HG03520 (cell line): ENCODE results near the gene PLCG1.
"Not testable (repeated sequence)": the region's sequence is repeated elsewhere in the genome, so short reads cannot be mapped to it uniquely, and the experiment has no call there.

Source experiments
- ATAC-seq: cut with Tn5 transposase; IDR thresholded peaks from one replicate; pipeline ENCODE4 v1.9.1; 2021; ENCODE audit warnings: mild to moderate bottlenecking, moderate library complexity; ENCODE audit not compliant: unreplicated experiment

Gene PLCG1

DNA sequence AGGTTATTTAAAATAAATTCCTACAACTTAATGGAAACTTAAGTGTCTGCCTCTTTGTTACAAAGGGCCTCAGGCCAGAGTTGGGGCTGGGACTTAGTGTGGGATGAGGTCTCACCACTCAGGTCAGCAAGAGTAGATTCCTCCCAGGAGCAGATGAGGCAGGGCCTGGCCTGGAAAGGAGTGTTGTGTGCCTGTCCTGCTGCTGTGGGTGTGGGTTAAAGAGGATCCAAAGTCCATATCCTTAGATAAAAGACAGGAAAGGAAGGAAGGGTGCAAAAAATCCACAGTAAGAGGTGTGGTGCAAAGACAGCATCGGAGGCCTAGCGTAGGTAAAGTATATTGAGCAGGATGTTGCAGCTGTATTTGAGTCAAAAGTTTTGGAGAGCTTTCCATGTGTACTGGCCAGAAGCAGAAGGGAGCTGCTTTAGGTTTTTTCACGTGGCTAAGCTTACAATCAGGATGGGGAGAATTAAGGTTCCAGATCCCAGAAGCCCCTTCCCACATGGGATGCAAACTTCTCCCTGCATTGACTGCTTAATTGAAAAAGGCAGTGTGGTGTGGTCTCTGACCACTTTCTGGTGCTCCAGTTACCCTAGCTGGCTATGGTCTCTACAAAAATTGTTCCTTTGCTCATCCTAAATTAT lies 12.8 kb upstream of the PLCG1 start:
- no peak for ATAC-seq

DNA sequence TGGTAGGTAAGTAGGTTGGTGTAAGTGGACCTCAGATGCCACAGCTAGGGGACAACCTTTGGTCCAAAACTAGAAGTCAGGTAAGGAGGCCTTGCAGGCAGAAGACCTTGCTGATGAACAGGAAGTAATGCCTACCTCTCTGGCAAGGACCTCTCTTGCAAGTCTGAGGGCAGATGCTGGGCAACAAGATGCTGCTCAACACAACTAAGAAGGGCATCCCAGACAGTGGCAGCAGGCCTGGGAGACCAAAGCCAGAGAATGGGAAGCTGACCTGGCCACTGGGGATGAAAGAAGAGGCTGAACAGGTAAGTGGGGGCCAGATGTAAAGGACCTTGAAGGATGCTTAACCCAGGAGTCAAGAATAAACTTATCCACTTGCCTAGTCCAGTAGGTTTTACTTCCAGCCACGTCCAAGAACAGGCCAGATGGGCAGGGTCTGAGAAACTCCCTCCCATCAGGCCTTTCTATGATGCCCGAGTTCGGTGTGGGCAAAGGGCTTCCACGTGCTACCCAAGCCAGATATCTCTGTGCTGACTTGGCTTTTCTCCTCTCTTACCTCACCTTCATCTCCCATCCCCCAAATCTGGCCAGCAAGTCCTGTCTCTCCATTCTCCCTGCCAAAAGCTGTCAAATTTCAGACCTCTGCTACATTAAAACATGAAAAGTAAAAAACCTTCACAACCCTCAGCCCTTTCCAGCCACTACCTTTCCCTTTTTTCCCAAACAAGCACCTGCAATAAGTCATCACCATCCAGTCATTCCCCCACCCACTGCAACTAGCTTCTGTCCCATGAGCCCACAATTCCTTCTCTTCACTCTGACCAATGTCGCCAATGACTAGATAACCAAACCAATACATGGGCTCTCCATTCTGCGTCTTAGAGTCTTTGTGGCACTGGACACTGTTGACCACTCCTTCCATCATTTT lies 11.5 kb upstream of the PLCG1 start:
- no peak for ATAC-seq

DNA sequence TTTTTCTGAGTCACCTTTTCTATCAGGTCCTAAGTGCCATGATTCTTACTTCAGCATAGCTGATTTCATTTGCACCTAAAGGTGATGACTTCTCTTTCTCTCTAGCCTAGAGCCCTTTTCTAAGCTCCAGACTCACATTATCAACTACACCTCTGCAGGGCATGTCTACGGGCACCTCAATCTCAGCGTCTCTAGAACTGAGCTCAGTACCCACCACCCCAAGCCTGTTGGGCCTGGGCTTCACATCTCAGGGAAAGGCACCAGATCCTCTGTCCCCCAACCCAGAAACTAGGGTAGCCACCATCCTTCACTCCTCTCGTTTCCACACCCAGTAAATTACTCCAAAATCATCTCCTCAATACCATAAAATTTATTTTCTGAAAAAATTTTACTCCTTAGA lies 10.6 kb upstream of the PLCG1 start:
- no peak for ATAC-seq

DNA sequence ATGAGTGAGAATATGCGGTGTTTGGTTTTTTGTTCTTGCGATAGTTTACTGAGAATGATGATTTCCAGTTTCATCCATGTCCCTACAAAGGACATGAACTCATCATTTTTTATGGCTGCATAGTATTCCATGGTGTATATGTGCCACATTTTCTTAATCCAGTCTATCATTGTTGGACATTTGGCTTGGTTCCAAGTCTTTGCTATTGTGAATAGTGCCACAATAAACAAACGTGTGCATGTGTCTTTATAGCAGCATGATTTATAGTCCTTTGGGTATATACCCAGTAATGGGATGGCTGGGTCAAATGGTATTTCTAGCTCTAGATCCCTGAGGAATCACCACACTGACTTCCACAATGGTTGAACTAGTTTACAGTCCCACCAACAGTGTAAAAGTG lies 9.0 kb upstream of the PLCG1 start:
- not testable (repeated sequence) for ATAC-seq

DNA sequence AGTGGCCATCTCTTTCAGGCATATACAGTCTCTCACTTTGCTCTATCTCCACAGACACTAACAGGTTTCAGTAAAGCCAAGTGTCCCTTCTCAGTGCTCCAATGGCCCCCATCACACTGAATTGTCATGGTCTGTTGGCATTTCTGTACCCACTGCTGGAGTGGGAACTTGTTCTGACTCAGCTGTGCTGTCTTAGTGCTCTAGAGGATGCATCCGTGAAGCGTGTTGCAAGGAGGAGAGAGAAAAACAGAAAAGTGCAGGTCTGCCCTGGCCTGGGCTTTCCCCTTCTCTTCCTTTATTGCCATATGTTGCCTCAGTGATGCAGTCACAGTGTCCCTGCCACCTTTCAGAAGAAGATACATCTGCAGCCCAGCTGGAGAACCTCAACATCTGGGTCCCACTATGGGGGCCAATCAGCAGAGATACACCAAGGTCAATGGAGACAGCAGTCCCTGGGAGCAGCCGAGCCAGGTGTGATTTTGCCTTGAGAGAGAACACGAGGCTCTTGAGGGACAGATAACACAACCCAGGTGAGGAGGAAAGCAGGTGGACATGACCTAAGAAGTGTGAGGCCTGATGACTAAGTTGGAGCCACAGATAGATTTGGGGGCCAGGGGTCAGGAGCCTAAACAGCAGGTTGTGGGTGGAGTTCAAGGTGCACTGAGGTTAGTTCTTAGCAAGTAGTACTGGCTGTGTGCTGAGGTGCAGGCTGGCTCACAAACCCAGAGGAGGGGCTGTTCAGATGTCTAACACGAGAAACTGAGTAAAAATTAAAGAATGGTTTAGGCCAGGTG lies 5.6 kb upstream of the PLCG1 start:
- ATAC-seq = no peak

DNA sequence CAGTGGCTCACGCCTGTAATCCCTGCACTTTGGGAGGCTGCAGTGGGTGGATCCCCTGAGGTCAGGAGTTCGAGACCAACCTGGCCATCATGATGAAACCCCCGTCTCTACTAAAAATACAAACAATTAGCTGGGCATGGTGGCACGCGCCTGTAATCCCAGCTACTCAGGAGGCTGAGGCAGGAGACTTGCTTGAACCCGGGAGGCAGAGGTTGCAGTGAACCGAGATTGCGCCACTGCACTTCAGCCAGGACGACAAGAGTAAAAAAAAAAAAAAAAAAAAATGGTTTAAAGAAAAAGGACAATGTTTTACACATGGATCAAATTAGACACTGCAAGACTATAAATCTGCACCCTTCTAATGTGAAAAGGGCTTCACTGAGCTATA lies 5.0 kb upstream of the PLCG1 start:
- not testable (repeated sequence) for ATAC-seq

DNA sequence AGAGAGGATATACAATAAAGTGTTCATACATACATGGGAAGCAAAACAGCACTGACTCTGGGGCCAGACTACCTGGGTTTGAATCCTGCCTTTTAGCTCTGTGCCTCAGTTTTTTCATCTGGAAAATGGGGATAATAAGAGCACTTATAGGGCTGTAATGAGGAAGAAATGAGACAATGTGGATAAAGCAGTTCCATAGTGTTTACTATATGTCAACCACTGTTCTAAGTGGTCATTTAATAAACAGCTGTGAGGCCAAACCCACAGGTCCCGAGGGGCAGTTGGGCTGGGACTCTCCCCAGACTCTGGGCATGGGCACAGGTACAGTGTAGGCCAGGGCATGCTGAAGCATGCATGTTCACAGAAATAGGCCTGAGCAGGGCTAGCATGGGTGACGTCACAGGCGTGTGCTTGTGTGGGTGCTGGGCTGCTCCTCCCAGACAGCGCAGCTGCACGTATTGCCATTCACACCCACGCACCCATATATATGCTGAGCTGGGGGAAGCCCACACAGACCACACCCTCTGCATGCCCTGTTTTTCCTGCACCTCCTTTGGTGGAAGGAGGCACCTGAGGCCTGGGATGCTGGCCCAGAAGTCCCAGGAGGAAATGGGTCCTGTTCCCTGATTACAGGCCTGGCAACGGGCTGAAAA lies 3.5 kb upstream of the PLCG1 start:
- ATAC-seq = peak; percentile 39

DNA sequence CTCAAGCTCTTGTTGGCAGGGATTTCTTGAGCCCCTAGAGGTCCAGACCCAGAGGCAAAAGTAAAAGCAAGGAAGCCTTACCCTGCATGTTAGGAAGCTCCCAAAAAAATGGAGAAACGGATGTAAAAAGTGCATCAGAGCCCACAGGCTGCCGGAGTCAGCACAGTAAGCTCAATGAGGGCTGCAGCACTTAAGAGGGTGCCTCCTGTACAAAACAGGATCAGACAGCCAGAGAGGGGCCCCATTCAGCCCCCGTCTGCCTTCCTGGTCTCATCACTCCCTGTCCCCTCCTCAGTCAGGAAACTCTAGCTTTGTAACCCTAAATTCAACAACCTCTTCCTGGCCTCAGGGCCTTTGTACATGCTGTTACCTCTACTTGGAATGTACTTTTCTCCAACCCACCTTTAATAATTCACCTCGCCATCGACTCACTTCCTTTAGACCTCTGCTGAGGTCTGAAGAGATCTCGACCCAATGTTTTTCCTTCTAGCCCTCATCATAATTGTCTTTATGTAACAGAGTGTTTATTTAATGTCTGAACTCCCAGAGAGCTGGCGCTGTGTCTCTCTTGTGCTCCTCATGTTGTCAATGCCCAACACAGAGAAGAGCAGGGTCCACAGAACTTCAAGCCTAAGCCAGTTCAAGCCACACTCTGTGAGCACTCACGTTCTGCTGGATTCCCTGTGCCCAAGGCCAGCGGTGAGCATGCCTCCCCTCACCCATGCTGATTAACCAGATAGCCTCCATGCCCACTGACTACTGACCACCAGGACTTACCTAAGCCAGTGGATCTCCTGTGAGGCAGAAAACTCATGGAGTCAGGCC lies 2.8 kb upstream of the PLCG1 start:
- ATAC-seq = no peak

DNA sequence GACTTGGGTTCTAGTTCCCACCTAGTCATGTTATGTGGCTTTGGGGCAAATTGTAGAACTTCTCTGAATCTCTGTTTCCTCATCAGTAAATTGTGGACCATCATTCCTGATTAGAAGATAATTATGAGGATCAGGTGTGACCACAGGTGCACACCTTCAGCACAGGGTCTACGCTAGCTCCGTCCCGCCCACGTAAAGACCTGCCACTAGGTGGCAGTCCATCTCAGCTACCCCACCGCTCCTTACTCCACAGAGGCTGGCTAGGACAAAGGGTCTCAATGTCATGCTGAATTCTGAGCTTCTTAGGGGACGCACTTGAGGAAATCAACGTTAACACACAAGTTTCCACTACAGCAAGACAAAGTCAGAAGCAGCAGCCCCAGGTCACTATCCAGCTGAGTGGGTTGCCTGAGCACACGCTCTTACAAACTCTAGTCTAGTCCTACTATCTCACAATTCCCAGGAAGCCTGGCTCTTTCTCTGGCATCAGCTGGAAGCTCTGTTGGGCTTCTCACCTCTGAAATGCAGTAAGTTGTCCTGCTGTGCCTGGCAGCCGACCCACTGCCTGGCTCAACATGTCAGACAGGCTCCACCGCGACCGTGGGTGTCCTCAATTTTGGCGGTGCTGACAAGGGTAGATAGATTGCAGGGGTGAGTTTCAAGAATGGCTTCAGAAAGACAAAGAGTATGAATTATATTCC lies 2.0 kb upstream of the PLCG1 start:
- ATAC-seq = no peak

DNA sequence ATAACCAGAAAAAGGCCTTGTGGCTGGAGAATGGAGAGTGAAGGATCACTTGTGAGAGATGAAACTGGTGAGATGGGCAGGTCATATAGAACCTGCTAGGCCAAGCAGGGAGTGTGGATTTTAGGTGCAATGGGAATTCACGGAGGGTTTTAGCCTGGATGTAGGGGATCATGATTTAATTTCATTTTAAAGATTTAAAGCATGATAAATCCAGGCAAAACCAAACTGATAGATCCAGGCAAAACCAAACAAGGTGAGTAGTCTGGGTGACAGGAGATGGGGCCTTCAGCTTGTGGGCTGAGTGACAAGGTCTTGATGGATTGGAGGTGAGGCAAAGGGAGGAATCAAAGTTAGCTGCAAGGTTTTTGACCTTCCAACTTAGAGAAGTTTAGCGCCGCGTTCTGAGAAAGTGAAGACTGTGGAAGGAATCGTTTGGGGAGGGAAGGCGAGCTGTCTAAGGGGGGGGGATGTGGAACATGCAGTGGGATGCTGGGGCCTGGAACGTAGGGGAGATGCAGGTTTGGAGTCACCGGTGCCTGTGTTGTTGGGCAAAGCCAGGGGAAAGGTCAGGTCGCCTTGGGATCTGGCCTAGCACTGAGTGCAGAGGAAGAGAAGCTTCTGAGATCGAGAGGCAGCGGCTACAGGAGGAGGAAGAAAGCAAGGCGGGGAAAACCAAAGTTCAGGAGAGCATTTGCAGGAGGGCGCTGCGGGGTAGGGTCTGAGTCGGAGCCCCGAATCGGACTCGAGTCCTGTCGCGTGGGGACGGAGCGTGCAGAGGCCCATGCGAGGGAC lies 1.3 kb upstream of the PLCG1 start:
- no peak for ATAC-seq

DNA sequence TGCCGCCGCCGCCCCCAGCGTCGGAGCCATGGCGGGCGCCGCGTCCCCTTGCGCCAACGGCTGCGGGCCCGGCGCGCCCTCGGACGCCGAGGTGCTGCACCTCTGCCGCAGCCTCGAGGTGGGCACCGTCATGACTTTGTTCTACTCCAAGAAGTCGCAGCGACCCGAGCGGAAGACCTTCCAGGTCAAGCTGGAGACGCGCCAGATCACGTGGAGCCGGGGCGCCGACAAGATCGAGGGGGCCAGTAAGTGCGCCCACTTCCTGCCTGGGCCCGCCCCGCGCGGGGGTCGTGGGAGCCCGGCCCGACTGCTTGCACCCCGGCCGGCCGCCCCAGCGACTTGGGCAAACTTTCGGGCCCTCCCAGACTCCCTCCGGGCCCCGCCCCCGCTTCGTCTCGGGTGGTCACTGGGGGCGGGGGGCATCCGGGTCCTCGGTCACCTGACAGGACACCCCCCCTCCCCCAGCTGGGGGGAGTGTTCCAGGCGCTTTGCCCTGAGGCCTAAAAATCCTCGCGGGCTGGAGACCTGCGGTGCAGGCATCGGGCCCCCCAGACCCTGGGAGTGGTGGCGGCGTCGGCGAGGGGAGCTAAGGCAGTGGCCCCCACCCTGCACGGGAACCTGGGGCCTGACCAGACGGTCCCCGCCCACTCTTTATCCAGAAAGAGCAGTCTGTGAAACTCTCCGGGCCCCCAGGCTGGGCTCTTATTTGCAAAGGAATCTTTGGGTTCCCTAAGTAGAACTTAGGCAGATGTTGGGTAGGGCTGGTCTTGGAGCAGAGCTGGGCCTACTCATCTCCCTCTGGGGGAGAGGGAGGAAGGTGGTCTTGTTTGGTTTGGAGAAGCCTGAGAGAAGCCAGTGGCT lies 501 bp downstream of the PLCG1 start:
- peak; percentile 5 for ATAC-seq

DNA sequence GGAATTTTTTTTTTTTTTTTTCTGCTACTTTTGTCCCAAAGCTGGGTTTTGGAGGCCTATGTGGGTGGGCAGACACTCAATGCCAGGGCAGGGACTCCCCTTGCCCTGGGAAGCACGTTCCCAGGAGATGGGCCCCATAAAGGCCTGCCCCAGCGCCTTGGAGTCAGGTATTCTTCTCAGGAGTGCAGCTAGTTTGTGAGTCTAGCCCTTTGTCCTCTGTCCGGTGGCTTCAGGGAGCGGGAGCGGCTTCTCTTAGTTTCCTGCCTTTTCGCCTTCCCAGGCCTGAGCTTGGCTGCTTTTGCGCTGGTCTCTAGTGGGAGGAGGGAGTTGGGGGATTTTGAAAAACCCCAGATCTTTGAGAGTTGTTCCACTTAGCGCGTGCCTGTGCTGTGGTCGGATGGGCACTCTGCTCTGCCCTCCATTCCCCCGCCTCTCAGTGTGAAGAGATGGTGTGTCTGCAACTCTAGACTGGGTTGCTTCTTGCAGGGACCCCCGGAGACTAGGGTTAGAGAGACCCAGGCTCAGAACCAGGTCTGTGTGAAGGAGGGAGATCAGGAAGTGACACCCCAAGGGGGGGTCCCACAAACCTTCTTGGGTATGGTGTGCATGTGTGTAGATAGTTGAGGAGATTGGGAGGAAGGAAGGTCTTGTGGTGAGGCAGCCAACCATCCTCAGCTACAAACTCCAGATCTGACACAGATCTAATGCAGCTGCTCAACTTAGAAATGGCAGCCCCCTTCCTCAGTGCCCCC lies 1.3 kb downstream of the PLCG1 start:
- no peak for ATAC-seq

DNA sequence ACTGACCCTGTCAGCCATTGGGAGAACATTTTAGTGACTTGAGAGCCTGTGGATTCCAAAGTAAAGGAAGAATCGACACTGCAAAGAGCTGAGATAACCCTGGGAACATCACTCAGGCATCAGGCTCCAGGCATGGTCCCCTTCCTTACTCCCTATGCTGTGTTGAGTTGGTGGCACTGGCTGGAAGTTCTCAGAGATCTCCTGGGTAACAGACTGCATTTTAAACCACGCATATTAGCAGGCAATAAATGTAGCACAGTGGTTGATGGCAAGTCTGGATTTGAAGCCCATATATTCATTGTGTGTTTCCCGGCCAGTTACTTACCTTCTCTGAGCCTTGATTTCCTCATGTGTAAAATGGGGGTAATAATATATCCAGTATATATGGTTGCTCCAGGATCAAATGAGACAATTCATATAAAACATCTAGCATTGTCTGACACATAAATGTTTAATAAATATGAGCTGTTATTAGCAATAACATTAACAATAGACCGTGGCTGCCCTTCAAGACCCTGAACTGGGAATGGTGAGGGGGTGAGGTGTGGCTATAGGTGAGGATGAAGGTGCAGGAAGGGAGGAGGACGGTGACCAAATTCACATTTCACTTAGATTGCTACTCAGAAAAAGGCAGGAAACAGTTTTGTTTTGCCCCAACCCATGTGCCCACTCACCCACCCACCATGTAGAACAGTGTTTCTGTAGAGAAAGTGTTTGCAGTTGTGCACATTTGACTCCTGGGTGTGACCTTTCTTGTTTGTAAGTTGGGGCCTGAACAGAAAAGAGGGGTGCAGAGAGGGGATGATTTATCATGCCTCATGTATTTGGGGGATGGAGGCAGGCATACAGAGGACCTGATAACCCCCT lies 2.1 kb downstream of the PLCG1 start:
- ATAC-seq = no peak

DNA sequence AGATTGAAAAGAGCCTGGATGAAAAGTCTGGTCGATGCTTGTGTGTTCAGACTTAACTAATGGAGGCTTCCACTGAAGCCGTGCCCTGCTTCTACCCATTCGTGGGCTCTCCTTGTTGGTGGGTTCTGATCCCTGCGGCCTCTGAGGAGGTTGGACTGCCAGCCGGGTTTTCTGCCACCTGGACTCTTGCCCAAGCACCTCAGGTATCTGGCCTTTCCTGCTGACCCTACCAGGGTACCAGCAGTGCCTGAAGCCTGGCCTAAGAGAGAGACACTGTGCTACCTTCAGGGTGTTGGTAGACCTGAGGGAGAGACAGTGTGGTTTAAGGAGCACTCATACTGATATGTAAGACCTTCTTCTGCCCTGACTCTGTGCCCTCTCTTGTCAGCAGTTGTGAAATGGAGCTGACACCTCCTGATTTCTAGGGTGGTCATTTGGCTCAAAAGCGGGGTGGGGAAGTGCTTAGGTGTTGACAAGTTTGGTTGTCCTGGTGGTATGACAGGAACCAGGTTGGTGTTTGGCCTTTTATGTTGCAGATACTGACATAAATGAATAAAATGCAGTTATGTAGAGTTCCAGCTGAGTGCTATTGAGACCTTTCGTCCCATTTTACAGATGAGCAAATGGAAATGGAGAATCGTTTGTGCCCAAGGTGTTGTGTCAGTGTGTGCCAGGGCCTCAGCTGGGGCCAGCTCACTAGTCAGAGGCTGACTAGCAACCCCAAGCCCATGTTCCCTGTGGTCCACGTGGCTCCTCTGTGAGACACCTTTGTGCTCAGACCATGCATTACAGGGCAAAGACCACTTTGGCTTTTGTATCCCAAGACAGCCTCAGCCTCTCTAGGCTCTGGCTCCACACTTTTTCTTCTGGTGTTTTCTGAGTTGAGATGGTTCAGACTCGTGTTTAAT lies 3.1 kb downstream of the PLCG1 start:
- no peak for ATAC-seq

DNA sequence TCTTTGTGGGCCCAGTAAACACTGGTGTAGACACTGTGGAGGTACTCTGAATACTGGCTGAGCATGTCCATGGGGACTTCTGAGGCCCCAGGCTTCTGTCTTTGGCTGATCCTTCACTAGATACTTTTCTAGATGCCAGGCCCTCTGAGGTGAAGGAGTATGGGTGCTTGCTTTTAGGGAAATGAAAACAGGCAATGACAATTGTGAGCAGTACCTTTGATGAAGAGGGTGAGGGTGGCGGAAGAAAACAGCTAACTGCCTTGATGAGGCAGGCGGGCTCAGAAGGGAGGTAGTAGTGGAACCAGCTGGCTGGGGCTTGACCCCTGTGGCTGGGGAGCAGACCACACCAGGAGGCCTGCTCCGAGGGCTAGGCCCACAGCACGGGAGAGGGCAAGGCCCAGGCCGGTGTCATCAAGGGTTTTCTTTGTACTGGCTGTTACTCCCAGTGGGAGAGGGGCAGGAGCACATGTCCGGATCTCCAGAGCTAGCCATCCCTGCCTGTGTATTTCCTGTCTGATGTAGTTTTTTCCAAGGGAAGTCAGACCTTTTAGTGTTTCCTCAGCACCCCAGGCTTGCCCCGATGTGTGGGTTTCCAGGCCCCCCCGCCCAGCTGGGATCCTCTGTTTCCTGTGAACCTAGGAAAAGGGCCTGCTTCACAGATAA lies 3.9 kb downstream of the PLCG1 start:
- no peak for ATAC-seq
